Hepatocyte (in vitro differentiated cells): ENCODE results near the gene CDC42BPB. TPM values are rescaled to one million over a fixed set of nuclear protein-coding genes. Genes with fewer than 3 reads are reported as not detected.
A peak's percentile ranks its signal among the peaks of the same experiment; 100 is the strongest.

ENCODE experiments used
- DNase-seq: peaks from one replicate; pipeline ENCODE4 v3.0.0-alpha.2; 2016; ENCODE audit warnings: low spot score
- H2AFZ ChIP-seq: fragments of 200-600 bp; sonication (generic); 2 replicates; pipeline ENCODE4 v1.6.0; 2016; ENCODE audit warnings: antibody characterized with exemption, mild to moderate bottlenecking
- H3K27ac ChIP-seq: fragments of 200-600 bp; sonication (generic); 2 replicates; pipeline ENCODE4 v1.5.1; 2016; ENCODE audit warnings: mild to moderate bottlenecking
- H3K27me3 ChIP-seq: fragments of 200-600 bp; sonication (generic); 2 replicates; pipeline ENCODE4 v1.6.1; 2016
- H3K36me3 ChIP-seq: fragments of 200-600 bp; sonication (generic); replicated peaks from 2 replicates; pipeline ENCODE4 v1.5.1; 2016; ENCODE audit warnings: low read depth; ENCODE audit not compliant: insufficient read depth
- H3K4me1 ChIP-seq: fragments of 200-600 bp; sonication (generic); 2 replicates; pipeline ENCODE4 v1.5.1; 2016; ENCODE audit warnings: mild to moderate bottlenecking, moderate library complexity; ENCODE audit not compliant: insufficient read depth
- H3K4me2 ChIP-seq: fragments of 200-600 bp; sonication (generic); 2 replicates; pipeline ENCODE4 v1.6.0; 2016
- H3K4me3 ChIP-seq: fragments of 200-600 bp; sonication (generic); 2 replicates; pipeline ENCODE4 v1.5.1; 2016; ENCODE audit warnings: mild to moderate bottlenecking
- H3K79me2 ChIP-seq: fragments of 200-600 bp; sonication (generic); 2 replicates; pipeline ENCODE4 v1.6.0; 2017; ENCODE audit warnings: mild to moderate bottlenecking
- H3K9me2 ChIP-seq: fragments of 200-600 bp; sonication (generic); replicated peaks from 2 replicates; pipeline ENCODE4 v1.6.0; 2017; ENCODE audit warnings: mild to moderate bottlenecking; ENCODE audit not compliant: insufficient read depth
- H3K9me3 ChIP-seq: fragments of 200-600 bp; sonication (generic); 2 replicates; pipeline ENCODE4 v1.5.1; 2016; ENCODE audit warnings: low read depth, mild to moderate bottlenecking
- H4K20me1 ChIP-seq: fragments of 200-600 bp; sonication (generic); 2 replicates; pipeline ENCODE4 v1.6.0; 2016; ENCODE audit warnings: mild to moderate bottlenecking; ENCODE audit not compliant: insufficient read depth, poor library complexity, severe bottlenecking
- EZH2 ChIP-seq: fragments of 200-600 bp; sonication (generic); IDR thresholded peaks from 2 replicates; pipeline ENCODE4 v1.6.1; 2016; ENCODE audit warnings: antibody characterized with exemption, mild to moderate bottlenecking, borderline replicate concordance
- EZH2phosphoT487 ChIP-seq: fragments of 200-600 bp; sonication (generic); IDR thresholded peaks from one replicate; pipeline ENCODE4 v1.6.1; 2018; ENCODE audit warnings: antibody characterized with exemption, mild to moderate bottlenecking, low read depth, moderate library complexity; ENCODE audit not compliant: unreplicated experiment, severe bottlenecking
- WGBS: methylation state at CpG from one replicate; pipeline ENCODE4 v1.1.6; 2016; ENCODE audit warnings: low lambda C conversion rate; ENCODE audit errors: missing lambda C conversion rate; 5-methylcytosine and 5-hydroxymethylcytosine counted together
- polyA plus RNA-seq: library from polyadenylated mRNA; unstranded; fragments of >200 nt; fragmentation: Nextera tagmentation; extraction: Ambion mirVana; gene quantifications from 2 replicates; pipeline ENCODE4 v1.2.1, GENCODE V29; 2016
- total RNA-seq: library from RNA; depleted of rRNA; stranded (reverse); fragments of >200 nt; gene quantifications from 2 replicates; pipeline ENCODE4 v1.2.3, GENCODE V29; 2014
- TF ChIP-seq, protein P1 (sequence below): fragments of 200-600 bp; sonication (generic); IDR thresholded peaks from 2 replicates; pipeline ENCODE4 v1.5.1; 2016; ENCODE audit warnings: antibody characterized with exemption, mild to moderate bottlenecking; ENCODE audit not compliant: poor library complexity

Gene CDC42BPB
- total and polyA plus RNA-seq, 2 experiments from 2014 or later, result 10.2 to 60.6 TPM

GRCh38 chr14:102917469-102918211 lies 139.7 kb downstream of the CDC42BPB start:
- Histone ChIP-seq H3K27ac (no peak overlapping the region), H3K4me2 (no peak overlapping the region), H3K79me2 (no peaks in the 10 kb centered on the region), H3K9me3 (no peaks in the 10 kb centered on the region), H3K27me3 (peaks cover 6% of the 10 kb centered on the region), H4K20me1 (no peaks in the 10 kb centered on the region), H3K4me1 (no peaks in the 10 kb centered on the region), H3K4me3 (no peak overlapping the region), H2AFZ (no peak overlapping the region), H3K9me2 (no peaks in the 10 kb centered on the region), H3K36me3 (no peaks in the 10 kb centered on the region)
- no peak for TF ChIP-seq EZH2
- TF ChIP-seq, protein P1, sequence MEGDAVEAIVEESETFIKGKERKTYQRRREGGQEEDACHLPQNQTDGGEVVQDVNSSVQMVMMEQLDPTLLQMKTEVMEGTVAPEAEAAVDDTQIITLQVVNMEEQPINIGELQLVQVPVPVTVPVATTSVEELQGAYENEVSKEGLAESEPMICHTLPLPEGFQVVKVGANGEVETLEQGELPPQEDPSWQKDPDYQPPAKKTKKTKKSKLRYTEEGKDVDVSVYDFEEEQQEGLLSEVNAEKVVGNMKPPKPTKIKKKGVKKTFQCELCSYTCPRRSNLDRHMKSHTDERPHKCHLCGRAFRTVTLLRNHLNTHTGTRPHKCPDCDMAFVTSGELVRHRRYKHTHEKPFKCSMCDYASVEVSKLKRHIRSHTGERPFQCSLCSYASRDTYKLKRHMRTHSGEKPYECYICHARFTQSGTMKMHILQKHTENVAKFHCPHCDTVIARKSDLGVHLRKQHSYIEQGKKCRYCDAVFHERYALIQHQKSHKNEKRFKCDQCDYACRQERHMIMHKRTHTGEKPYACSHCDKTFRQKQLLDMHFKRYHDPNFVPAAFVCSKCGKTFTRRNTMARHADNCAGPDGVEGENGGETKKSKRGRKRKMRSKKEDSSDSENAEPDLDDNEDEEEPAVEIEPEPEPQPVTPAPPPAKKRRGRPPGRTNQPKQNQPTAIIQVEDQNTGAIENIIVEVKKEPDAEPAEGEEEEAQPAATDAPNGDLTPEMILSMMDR, result peak; percentile 55
- WGBS, result 41% methylated on average over 12 of the region's 12 CpGs
- DNase-seq, result peak; percentile 62

DNA sequence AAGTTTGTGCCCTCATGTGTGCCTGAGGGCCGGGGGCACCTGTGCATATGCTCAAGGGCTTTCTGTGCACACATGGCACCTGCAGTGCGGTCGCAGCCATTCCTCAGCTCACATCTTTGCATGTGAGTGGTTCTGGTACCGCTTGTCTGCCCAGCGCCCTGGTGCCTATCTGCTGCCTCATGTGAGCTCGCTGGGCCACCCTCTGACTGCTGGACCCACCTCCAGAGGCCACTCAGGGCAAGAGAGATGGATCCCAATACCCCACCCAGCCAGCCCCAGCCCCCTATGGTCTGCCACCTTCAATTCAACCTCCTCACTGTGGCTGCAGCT lies 140.3 kb downstream of the CDC42BPB start:
- H3K27ac ChIP-seq, result no peak overlapping the region
- no peak overlapping the region for H3K4me3 ChIP-seq
- no peaks in the 10 kb centered on the region for H3K36me3 ChIP-seq
- no peaks in the 10 kb centered on the region for H4K20me1 ChIP-seq
- H3K4me2 ChIP-seq, result no peak overlapping the region
- no peak overlapping the region for H2AFZ ChIP-seq
- no peaks in the 10 kb centered on the region for H3K9me3 ChIP-seq
- TF ChIP-seq, protein P1, result no peak
- no peak for TF ChIP-seq EZH2phosphoT487
- no peak for TF ChIP-seq EZH2
- peaks cover 1% of the 10 kb centered on the region for H3K27me3 ChIP-seq
- H3K9me2 ChIP-seq, result no peaks in the 10 kb centered on the region
- no peak for DNase-seq
- no peaks in the 10 kb centered on the region for H3K4me1 ChIP-seq
- no peaks in the 10 kb centered on the region for H3K79me2 ChIP-seq
- 90% methylated on average over 6 of the region's 6 CpGs for WGBS

- H3K4me1 ChIP-seq, result no peaks in the 10 kb centered on the region
- no peak for DNase-seq
- H3K4me3 ChIP-seq, result no peak overlapping the region
- no peaks in the 10 kb centered on the region for H3K9me3 ChIP-seq
- no peak overlapping the region for H3K4me2 ChIP-seq
- no peaks in the 10 kb centered on the region for H3K9me2 ChIP-seq
- TF ChIP-seq EZH2phosphoT487, result no peak
- TF ChIP-seq EZH2, result no peak
- TF ChIP-seq, protein P1, result no peak
- no peaks in the 10 kb centered on the region for H3K27me3 ChIP-seq
- H2AFZ ChIP-seq, result no peak overlapping the region
- 91% methylated on average over 17 of the region's 18 CpGs for WGBS
- H4K20me1 ChIP-seq, result no peaks in the 10 kb centered on the region
- H3K79me2 ChIP-seq, result no peaks in the 10 kb centered on the region
- H3K36me3 ChIP-seq, result no peaks in the 10 kb centered on the region
- no peak overlapping the region for H3K27ac ChIP-seq
These were observed 140.8 kb downstream of the CDC42BPB start for GRCh38 chr14:102916347-102917055.
